ENCODE results near the gene DDX39B. TPM values are rescaled to one million over a fixed set of nuclear protein-coding genes. Genes with fewer than 3 reads are reported as not detected.
A peak's percentile ranks its signal among the peaks of the same experiment; 100 is the strongest.

Gene DDX39B
- total and polyA plus RNA-seq, 9 of the 15 experiments (the other 6 are each of a cell fraction or from before 2014, with no cell fraction given): 479 to 869 (median 592) TPM

DNA sequence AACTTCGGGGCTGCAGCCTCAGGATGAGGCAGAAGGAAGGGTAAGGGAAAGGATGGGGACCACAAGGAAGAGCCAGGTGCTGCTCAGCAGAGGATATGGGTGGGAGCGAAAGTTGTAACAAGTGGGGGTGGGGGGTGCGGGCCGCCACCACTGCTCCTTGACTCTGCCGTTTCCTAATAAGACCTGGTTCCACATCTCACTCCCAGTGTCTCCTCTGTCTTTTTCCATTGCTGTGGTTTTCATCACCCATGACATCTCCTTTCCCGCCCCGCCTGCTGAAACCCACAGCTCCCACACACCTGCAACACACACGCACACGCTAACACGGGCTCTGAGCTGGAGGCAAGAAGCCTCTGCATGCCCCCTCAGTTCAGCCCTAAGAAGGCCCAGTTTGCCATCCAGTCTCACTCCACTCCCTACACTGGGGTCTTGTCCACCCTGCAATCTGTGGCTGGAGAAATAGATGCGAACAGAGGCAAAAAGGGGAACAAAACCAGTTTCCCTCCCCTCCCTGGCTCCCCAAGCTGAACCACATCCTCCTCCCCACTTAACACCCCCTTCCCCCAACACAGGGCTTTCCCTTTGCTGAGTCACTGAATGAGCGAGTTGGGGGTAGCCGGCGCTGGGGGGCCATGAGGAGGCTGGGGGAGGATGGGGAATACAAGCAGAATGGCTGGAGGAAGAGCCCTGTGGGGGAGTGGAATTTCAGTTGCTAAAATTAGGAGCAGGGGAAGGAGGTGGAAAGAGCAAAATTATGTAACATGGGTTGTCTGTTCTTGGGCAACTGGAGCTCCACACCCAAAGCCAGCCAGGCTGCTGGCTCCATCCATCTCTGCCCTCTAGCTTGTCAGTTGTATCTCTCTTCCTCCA lies 17.1 kb upstream of the DDX39B start (continued):
- 0 out of 2 replicates have a peak, but pooled peaks have one; percentile 3 for TF ChIP-seq ZNF79 (CRISPR knock-in tag; IDR thresholded peaks at IDR 0.05; ENCODE audit: low read depth)
- TF ChIP-seq SNIP1 (IDR thresholded peaks at IDR 0.05; ENCODE audit: low read depth): no peak
- no peak for TF ChIP-seq ZNF699 (CRISPR knock-in tag; IDR thresholded peaks at IDR 0.05; ENCODE audit: insufficient replicate concordance)
- peak; percentile 57 for TF ChIP-seq MEF2A (IDR thresholded peaks at IDR 0.05; ENCODE audit: control insufficient read depth, low read depth, low read length)
- TF ChIP-seq JUN (IDR thresholded peaks at IDR 0.05; ENCODE audit: borderline replicate concordance, low read depth, low read length): peak; percentile 4; the same call in 1 of the 2 replicates
- 0 out of 2 replicates have a peak, but pooled peaks have one; percentile 35 for TF ChIP-seq JUN (CRISPR knock-in tag; IDR thresholded peaks at IDR 0.05; ENCODE audit: borderline replicate concordance)
- TF ChIP-seq ZFP1 (CRISPR knock-in tag; IDR thresholded peaks at IDR 0.05): no peak
- no peak for TF ChIP-seq NCOA4 (IDR thresholded peaks at IDR 0.05; ENCODE audit: partially characterized antibody)
- peak; percentile 92 for TF ChIP-seq CEBPG (CRISPR knock-in tag; IDR thresholded peaks at IDR 0.05)
- peak; percentile 52 to 94 for TF ChIP-seq CEBPG (tag; conservative IDR thresholded peaks at IDR 0.05 in 1 of 2, IDR thresholded peaks at IDR 0.05 in 1 of 2)
- peak; percentile 61 for TF ChIP-seq SMARCA4 (IDR thresholded peaks at IDR 0.05)
- TF ChIP-seq, protein P1, sequence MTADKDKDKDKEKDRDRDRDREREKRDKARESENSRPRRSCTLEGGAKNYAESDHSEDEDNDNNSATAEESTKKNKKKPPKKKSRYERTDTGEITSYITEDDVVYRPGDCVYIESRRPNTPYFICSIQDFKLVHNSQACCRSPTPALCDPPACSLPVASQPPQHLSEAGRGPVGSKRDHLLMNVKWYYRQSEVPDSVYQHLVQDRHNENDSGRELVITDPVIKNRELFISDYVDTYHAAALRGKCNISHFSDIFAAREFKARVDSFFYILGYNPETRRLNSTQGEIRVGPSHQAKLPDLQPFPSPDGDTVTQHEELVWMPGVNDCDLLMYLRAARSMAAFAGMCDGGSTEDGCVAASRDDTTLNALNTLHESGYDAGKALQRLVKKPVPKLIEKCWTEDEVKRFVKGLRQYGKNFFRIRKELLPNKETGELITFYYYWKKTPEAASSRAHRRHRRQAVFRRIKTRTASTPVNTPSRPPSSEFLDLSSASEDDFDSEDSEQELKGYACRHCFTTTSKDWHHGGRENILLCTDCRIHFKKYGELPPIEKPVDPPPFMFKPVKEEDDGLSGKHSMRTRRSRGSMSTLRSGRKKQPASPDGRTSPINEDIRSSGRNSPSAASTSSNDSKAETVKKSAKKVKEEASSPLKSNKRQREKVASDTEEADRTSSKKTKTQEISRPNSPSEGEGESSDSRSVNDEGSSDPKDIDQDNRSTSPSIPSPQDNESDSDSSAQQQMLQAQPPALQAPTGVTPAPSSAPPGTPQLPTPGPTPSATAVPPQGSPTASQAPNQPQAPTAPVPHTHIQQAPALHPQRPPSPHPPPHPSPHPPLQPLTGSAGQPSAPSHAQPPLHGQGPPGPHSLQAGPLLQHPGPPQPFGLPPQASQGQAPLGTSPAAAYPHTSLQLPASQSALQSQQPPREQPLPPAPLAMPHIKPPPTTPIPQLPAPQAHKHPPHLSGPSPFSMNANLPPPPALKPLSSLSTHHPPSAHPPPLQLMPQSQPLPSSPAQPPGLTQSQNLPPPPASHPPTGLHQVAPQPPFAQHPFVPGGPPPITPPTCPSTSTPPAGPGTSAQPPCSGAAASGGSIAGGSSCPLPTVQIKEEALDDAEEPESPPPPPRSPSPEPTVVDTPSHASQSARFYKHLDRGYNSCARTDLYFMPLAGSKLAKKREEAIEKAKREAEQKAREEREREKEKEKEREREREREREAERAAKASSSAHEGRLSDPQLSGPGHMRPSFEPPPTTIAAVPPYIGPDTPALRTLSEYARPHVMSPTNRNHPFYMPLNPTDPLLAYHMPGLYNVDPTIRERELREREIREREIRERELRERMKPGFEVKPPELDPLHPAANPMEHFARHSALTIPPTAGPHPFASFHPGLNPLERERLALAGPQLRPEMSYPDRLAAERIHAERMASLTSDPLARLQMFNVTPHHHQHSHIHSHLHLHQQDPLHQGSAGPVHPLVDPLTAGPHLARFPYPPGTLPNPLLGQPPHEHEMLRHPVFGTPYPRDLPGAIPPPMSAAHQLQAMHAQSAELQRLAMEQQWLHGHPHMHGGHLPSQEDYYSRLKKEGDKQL (CRISPR knock-in tag; IDR thresholded peaks at IDR 0.05; ENCODE audit: borderline replicate concordance): no peak
